ENCODE data around the gene NRAP.

DNA sequence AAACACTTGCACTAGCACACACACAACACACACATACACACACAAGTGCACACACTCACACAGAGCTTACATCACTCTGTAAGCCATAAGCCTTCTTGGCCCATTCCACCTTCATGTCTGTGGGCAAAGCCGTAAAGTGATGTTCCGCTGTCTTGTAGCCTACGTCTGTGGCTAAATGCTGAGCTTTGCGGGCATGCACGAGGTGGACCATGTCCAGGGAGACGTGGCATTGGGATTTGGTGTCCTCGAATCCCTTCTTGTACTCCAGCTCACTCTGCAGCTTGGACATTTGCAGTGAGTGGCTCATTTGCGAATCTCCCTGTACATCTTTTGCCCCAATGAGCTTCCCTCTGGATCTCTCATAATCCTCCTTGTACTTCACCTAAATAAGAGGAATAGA lies 42.0 kb downstream of the NRAP start:
- TF ChIP-seq RAD21 (IDR thresholded peaks at IDR 0.05; ENCODE audit: insufficient read depth, low read depth, low read length) (no peak), USF2 (IDR thresholded peaks at IDR 0.05; ENCODE audit: borderline replicate concordance, low read depth, low read length) (no peak), HCFC1 (IDR thresholded peaks at IDR 0.05; ENCODE audit: low read length) (no peak), FOXK2 (IDR thresholded peaks at IDR 0.05) (no peak), NFYB (IDR thresholded peaks at IDR 0.05; ENCODE audit: insufficient read depth, low read depth, low read length) (no peak), SREBF1 (IDR thresholded peaks at IDR 0.05; ENCODE audit: low read length) (no peak)
- TF ChIP-seq, protein P1, sequence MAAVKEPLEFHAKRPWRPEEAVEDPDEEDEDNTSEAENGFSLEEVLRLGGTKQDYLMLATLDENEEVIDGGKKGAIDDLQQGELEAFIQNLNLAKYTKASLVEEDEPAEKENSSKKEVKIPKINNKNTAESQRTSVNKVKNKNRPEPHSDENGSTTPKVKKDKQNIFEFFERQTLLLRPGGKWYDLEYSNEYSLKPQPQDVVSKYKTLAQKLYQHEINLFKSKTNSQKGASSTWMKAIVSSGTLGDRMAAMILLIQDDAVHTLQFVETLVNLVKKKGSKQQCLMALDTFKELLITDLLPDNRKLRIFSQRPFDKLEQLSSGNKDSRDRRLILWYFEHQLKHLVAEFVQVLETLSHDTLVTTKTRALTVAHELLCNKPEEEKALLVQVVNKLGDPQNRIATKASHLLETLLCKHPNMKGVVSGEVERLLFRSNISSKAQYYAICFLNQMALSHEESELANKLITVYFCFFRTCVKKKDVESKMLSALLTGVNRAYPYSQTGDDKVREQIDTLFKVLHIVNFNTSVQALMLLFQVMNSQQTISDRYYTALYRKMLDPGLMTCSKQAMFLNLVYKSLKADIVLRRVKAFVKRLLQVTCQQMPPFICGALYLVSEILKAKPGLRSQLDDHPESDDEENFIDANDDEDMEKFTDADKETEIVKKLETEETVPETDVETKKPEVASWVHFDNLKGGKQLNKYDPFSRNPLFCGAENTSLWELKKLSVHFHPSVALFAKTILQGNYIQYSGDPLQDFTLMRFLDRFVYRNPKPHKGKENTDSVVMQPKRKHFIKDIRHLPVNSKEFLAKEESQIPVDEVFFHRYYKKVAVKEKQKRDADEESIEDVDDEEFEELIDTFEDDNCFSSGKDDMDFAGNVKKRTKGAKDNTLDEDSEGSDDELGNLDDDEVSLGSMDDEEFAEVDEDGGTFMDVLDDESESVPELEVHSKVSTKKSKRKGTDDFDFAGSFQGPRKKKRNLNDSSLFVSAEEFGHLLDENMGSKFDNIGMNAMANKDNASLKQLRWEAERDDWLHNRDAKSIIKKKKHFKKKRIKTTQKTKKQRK (IDR thresholded peaks at IDR 0.05; ENCODE audit: low read depth, low read length): no peak

Data from GM12878 (cell line).